Endothelial cell of umbilical vein (primary cell): ENCODE measurements around the gene HMGCS1. TPM values are rescaled to one million over a fixed set of nuclear protein-coding genes. Genes with fewer than 3 reads are reported as not detected.

ENCODE experiments used
- BruUV-seq: library from RNA; stranded (reverse); fragments of 400-500 nt; replicated peaks from 2 replicates; lab custom pipeline; 2021; lab: Mats Ljungman, UMichigan
- CTCF ChIA-PET: fragments of 300-600, 350-600 bp; sonication (Branson Sonifier 250); formaldehyde crosslinking; loops from one replicate; lab custom pipeline; 2021; ENCODE audit warnings: antibody characterized with exemption, inconsistent platforms; lab: Charles Lee
- POLR2A ChIA-PET: fragments of 300-600, 350-600 bp; sonication (Branson Sonifier 250); formaldehyde crosslinking; loops from one replicate; lab custom pipeline; 2021; ENCODE audit warnings: antibody characterized with exemption, inconsistent platforms; lab: Charles Lee
- DNase-seq: peaks from one replicate; pipeline ENCODE4 v3.0.0-alpha.2; 2011; ENCODE audit warnings: low read depth, low spot score
- FAIRE-seq: peaks from 2 replicates; lab custom pipeline; 2011; peaks lifted over from hg19 to GRCh38; lab: Jason Lieb, UNC
- H2AFZ ChIP-seq: 2 replicates; pipeline ENCODE4 v1.6.0; 2012; ENCODE audit warnings: low read depth, low read length, control low read depth, inconsistent platforms
- H3K27ac ChIP-seq: 2 replicates; pipeline ENCODE4 v1.5.1; 2011; ENCODE audit warnings: low read depth, mild to moderate bottlenecking, control low read depth, low read length, moderate library complexity; ENCODE audit not compliant: insufficient read depth
- H3K27me3 ChIP-seq, 2 experiments: 2 replicates each; pipeline versions ENCODE4 v1.6.0 to v1.6.1; 2011; ENCODE audit warnings: low read length in 2 of 2, mixed read lengths in 1 of 2; ENCODE audit not compliant: control insufficient read depth in 2 of 2, insufficient read depth in 2 of 2
- H3K36me3 ChIP-seq, 2 experiments: 2 replicates in 1 of 2; 3 replicates in 1 of 2; pipeline ENCODE4 v1.5.1; 2011; ENCODE audit warnings: low read length in 2 of 2, mild to moderate bottlenecking in 1 of 2, moderate library complexity in 1 of 2; ENCODE audit not compliant: control insufficient read depth in 2 of 2, insufficient read depth in 2 of 2; ENCODE audit errors: extremely low read depth in 1 of 2
- H3K4me1 ChIP-seq: 3 replicates; pipeline ENCODE4 v1.5.1; 2011; ENCODE audit warnings: mild to moderate bottlenecking, low read length; ENCODE audit not compliant: control insufficient read depth, insufficient read depth; ENCODE audit errors: extremely low read depth
- H3K4me2 ChIP-seq: 2 replicates; pipeline ENCODE4 v1.6.1; 2011; ENCODE audit warnings: low read length, control low read depth, mixed read lengths; ENCODE audit not compliant: insufficient read depth
- H3K4me3 ChIP-seq, 3 experiments: fragments of 200-600 bp in 1 of 3; sonication (generic), shearing (Covaris generic) in 1 of 3; replicated peaks in 1 of 3; 2 replicates each; pipeline ENCODE4 v1.5.1; 2011 to 2016; ENCODE audit warnings: control low read depth in 3 of 3, low read length in 3 of 3, mild to moderate bottlenecking in 2 of 3, inconsistent platforms in 1 of 3, low read depth in 1 of 3, moderate library complexity in 1 of 3; ENCODE audit not compliant: insufficient read depth in 1 of 3
- H3K79me2 ChIP-seq: 2 replicates; pipeline ENCODE4 v1.6.0; 2012; ENCODE audit warnings: low read length, inconsistent platforms; ENCODE audit not compliant: control insufficient read depth, insufficient read depth
- H3K9ac ChIP-seq: replicated peaks from 2 replicates; pipeline ENCODE3; 2011; ENCODE audit warnings: low read length, control low read depth; ENCODE audit not compliant: insufficient read depth; ENCODE audit errors: extremely low read depth
- H3K9me1 ChIP-seq: replicated peaks from 3 replicates; pipeline ENCODE4 v1.6.0; 2011; ENCODE audit warnings: mild to moderate bottlenecking, low read length; ENCODE audit not compliant: control insufficient read depth, insufficient read depth; ENCODE audit errors: extremely low read depth
- H3K9me3 ChIP-seq: replicated peaks from 2 replicates; pipeline ENCODE4 v1.5.1; 2012; ENCODE audit warnings: low read length, inconsistent platforms; ENCODE audit not compliant: control insufficient read depth, insufficient read depth
- H4K20me1 ChIP-seq: replicated peaks from 2 replicates; pipeline ENCODE3; 2011; ENCODE audit warnings: mild to moderate bottlenecking, low read length; ENCODE audit not compliant: control insufficient read depth, insufficient read depth; ENCODE audit errors: extremely low read depth
- CTCF ChIP-seq, 2 donors: IDR thresholded peaks; 1 replicate in 1 of 2; 2 replicates in 1 of 2; pipeline ENCODE4 v1.5.1; 2011; ENCODE audit warnings: low read length in 2 of 2, mild to moderate bottlenecking in 2 of 2, moderate library complexity in 2 of 2, control low read depth in 1 of 2, inconsistent platforms in 1 of 2, low read depth in 1 of 2; ENCODE audit not compliant: insufficient read depth in 1 of 2; ENCODE audit errors: extremely low read depth in 1 of 2
- EZH2 ChIP-seq: IDR thresholded peaks from 2 replicates; pipeline ENCODE4 v1.6.1; 2012; ENCODE audit warnings: borderline replicate concordance, low read depth, mild to moderate bottlenecking, moderate library complexity, low read length, inconsistent platforms; ENCODE audit not compliant: severe bottlenecking
- FOS ChIP-seq: IDR thresholded peaks from 2 replicates; pipeline ENCODE4 v1.6.1; 2011; ENCODE audit warnings: mild to moderate bottlenecking, low read length, moderate library complexity, borderline replicate concordance; ENCODE audit not compliant: insufficient read depth
- GATA2 ChIP-seq: IDR thresholded peaks from 2 replicates; pipeline ENCODE4 v1.7.0; 2011; ENCODE audit warnings: low read depth, mild to moderate bottlenecking, moderate library complexity, mixed read lengths, low read length; ENCODE audit not compliant: insufficient read length, insufficient read depth
- JUN ChIP-seq: IDR thresholded peaks from 2 replicates; pipeline ENCODE4 v1.6.1; 2011; ENCODE audit warnings: borderline replicate concordance, low read depth; ENCODE audit not compliant: insufficient read length, insufficient read depth
- MYC ChIP-seq: IDR thresholded peaks from one replicate; pipeline ENCODE4 v1.6.1; 2011; ENCODE audit warnings: mild to moderate bottlenecking, low read depth, low read length
- POLR2A ChIP-seq: IDR thresholded peaks from 2 replicates; pipeline ENCODE4 v1.6.1; 2012; ENCODE audit warnings: low read depth, mild to moderate bottlenecking, control low read depth, low read length
- POLR2AphosphoS5 ChIP-seq: IDR thresholded peaks from 2 replicates; pipeline ENCODE4 v1.6.1; 2012; ENCODE audit warnings: low read depth, mild to moderate bottlenecking, control low read depth, low read length, moderate library complexity; ENCODE audit not compliant: insufficient read depth
- dilution Hi-C: fragments of 300-500 bp; cut with MboI; formaldehyde crosslinking; loops from one replicate; pipeline ENCODE4 v1.15.0; 2019; ENCODE audit warnings: low sequenced_read_pairs; ENCODE audit not compliant: extremely low pct_ligation_motif_present
- intact Hi-C: fragments of 100-400 bp; cut with micrococcal nuclease; formaldehyde crosslinking; loops from one replicate; pipeline ENCODE4 v1.10.0; 2022
- polyA plus RNA-seq, 4 experiments: library from polyadenylated mRNA; depleted of rRNA in 3 of 4; stranded (reverse) in 3 of 4; unstranded in 1 of 4; fragments of >200 nt; gene quantifications; 2 replicates each; pipeline versions ENCODE4 v1.2.1 to v1.2.3, GENCODE V29; 2011 to 2012; ENCODE audit warnings: missing spikeins in 1 of 4
- total RNA-seq: library from RNA; stranded (reverse); gene quantifications from 2 replicates; pipeline ENCODE4 v1.2.3, GENCODE V29; 2021
- TF ChIP-seq, protein P1 (sequence below): IDR thresholded peaks from 2 replicates; pipeline ENCODE4 v1.6.1; 2011; ENCODE audit not compliant: insufficient read depth, insufficient read length

HMGCS1 gene
- total and polyA plus RNA-seq, 2 donors (not counting 3 experiments of a cell fraction or from before 2014, with no cell fraction given) = 43.3 to 133 TPM

DNA sequence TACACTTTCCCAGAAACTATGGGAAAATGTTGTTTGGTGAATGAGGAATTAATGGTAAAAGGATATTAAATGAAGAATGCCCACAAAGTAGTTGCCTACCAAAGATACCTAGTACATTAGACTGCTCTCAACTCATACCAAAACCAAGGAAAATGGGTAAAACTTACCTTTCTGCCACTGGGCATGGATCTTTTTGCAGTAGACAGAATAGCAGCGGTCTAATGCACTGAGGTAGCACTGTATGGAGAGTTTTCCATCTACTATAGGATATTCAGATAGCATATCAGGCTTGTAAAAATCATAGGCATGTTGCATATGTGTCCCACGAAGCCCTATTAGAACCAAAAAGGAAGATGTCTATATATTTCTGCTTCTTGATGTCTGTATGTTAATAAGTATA, 16.4 kb downstream of the HMGCS1 start:
- Histone ChIP-seq H3K36me3 (peaks cover 12 to 48% of the 10 kb centered on the region in 2 experiments), H3K4me2 (no peak overlapping the region), H3K27ac (no peak overlapping the region), H3K27me3 (no peaks in the 10 kb centered on the region), H3K9me3 (no peaks in the 10 kb centered on the region), H4K20me1 (peaks cover 8% of the 10 kb centered on the region), H3K9ac (no peak overlapping the region), H3K4me3 (no peak overlapping the region), H3K79me2 (peaks cover 43% of the 10 kb centered on the region), H3K4me1 (no peaks in the 10 kb centered on the region), H2AFZ (no peak overlapping the region), H3K9me1 (no peaks in the 10 kb centered on the region)
- ChIA-PET CTCF (no interaction called here), POLR2A (no interaction called here)
- no TSS peak for BruUV-seq
- TF ChIP-seq FOS (no peak), JUN (no peak), MYC (no peak), POLR2A (no peak), CTCF (IDR thresholded peaks at IDR 0.05; ENCODE audit: extremely low read depth in 1 of 2, insufficient read depth in 1 of 2, low read depth in 1 of 2, low read length in 2 of 2) (no peak), GATA2 (no peak), POLR2AphosphoS5 (no peak), EZH2 (no peak)
- TF ChIP-seq, protein P1, sequence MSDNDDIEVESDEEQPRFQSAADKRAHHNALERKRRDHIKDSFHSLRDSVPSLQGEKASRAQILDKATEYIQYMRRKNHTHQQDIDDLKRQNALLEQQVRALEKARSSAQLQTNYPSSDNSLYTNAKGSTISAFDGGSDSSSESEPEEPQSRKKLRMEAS = no peak
- intact Hi-C loops (no loop called here), dilution Hi-C loops (no loop called here)
- no peak for DNase-seq
- no peak for FAIRE-seq
